ENCODE measurements around the gene WDR54.

DNA sequence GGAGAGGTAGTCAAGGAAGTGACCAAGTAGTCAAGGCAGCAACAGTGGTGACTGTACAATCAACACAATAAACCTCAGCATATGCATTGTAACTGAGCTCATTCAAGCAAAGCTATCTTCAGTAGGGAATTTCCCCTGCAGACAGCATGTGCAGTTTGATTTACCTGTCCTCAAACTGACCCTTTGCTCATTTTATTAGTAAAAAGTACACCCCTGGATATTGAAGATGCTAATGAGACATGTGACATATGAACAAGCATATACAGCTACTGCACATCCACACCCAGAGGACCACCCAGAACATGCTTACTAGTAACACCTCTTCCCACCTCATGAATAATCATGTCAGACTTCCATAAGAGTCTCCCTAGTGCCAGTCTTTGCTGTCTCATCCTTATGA, 15.5 kb upstream of the WDR54 start:
- no peak for TF ChIP-seq CTCF (IDR thresholded peaks at IDR 0.05)
- no peak for TF ChIP-seq POLR2A (IDR thresholded peaks at IDR 0.05)

Measured in body of pancreas (tissue), 4 donors.